Upper lobe of left lung (tissue), 6 donors: ENCODE data around the gene ZNF549. TPM values are rescaled to one million over a fixed set of nuclear protein-coding genes. Genes with fewer than 3 reads are reported as not detected.
"Not testable (repeated sequence)": the region's sequence is repeated elsewhere in the genome, so short reads cannot be mapped to it uniquely, and the experiment has no call there.

ENCODE experiments used
- ATAC-seq, 2 donors: fragments of 200-7000 bp; cut with Tn5 transposase; one replicate each; pipeline ENCODE4 v1.9.1; 2022; ENCODE audit warnings: mild to moderate bottlenecking in 2 of 2, moderate library complexity in 2 of 2; ENCODE audit not compliant: low FRiP score in 2 of 2
- DNase-seq, 2 donors: peaks; one replicate each; pipeline ENCODE4 v3.0.0-alpha.2; 2019 to 2020
- H3K27ac ChIP-seq, 4 donors: fragments of 200-600 bp; sonication (generic); one replicate each; pipeline ENCODE4 v1.5.1; 2016 to 2019
- H3K27me3 ChIP-seq, 4 donors: fragments of 200-600 bp; sonication (generic); one replicate each; pipeline ENCODE4 v1.5.1; 2017 to 2019
- H3K36me3 ChIP-seq, 4 donors: fragments of 200-600 bp; sonication (generic); one replicate each; pipeline ENCODE4 v1.5.1; 2016 to 2019
- H3K4me1 ChIP-seq, 4 donors: fragments of 200-600 bp; sonication (generic); one replicate each; pipeline ENCODE4 v1.5.1; 2018 to 2019
- H3K4me3 ChIP-seq, 4 donors: fragments of 200-600 bp; sonication (generic); one replicate each; pipeline ENCODE4 v1.5.1; 2017 to 2019; ENCODE audit warnings: mild to moderate bottlenecking in 2 of 4, moderate library complexity in 1 of 4
- H3K9me3 ChIP-seq, 4 donors: fragments of 200-600 bp; sonication (generic); one replicate each; pipeline ENCODE4 v1.5.1; 2018 to 2019
- CTCF ChIP-seq, 6 experiments: fragments of 450-650 bp in 4 of 6; fragments of 200-600 bp in 2 of 6; sonication (generic) in 2 of 6; IDR thresholded peaks; one replicate each; pipeline ENCODE4 v1.5.1; 2016 to 2019; ENCODE audit warnings: antibody characterized with exemption in 6 of 6
- EP300 ChIP-seq, 4 donors: sonication (generic); formaldehyde crosslinking; IDR thresholded peaks; one replicate each; pipeline ENCODE4 v1.5.1; 2017; ENCODE audit warnings: antibody characterized with exemption in 4 of 4, control low read depth in 2 of 4
- POLR2A ChIP-seq, 4 donors: fragments of 450-650 bp; IDR thresholded peaks; one replicate each; pipeline ENCODE4 v1.5.1; 2016 to 2017; ENCODE audit warnings: antibody characterized with exemption in 4 of 4, mild to moderate bottlenecking in 2 of 4
- POLR2AphosphoS5 ChIP-seq, 2 donors: sonication (generic); formaldehyde crosslinking; IDR thresholded peaks; one replicate each; pipeline ENCODE4 v1.5.1; 2017; ENCODE audit warnings: antibody characterized with exemption in 2 of 2
- WGBS, 2 donors: methylation state at CpG; one replicate each; pipeline ENCODE4 v1.1.5; 2017 to 2018; 5-methylcytosine and 5-hydroxymethylcytosine counted together
- total RNA-seq, 6 donors: library from RNA; depleted of rRNA in 4 of 6; stranded (reverse); fragments of >200 nt in 4 of 6; gene quantifications; one replicate each; pipeline versions ENCODE4 v1.1.0 to v1.2.1, GENCODE V29; 2016 to 2021
- donor health status: DM: no; HTN: no; CAD: no; lungs with moderate emphysema.
- donor health status: DM: no; HTN: yes; CAD: no; lungs with severe emphysema.

ZNF549 gene
- total RNA-seq, 6 donors from 2014 or later = 1.8 to 8.4 (median 5.4) TPM

- Histone ChIP-seq H3K4me1 (peaks cover 0 to 1% (median under 1%) of the 10 kb centered on the region in 4 donors), H3K9me3 (peaks cover 10 to 67% (median 47%) of the 10 kb centered on the region in 4 donors), H3K36me3 (peaks cover 19 to 50% (median 31%) of the 10 kb centered on the region in 4 donors), H3K27me3 (no peaks in the 10 kb centered on the region), H3K27ac (no peak overlapping the region), H3K4me3 (no peak overlapping the region)
- no peak for TF ChIP-seq POLR2A (IDR thresholded peaks at IDR 0.05)
- TF ChIP-seq CTCF (IDR thresholded peaks at IDR 0.05) = no peak
- TF ChIP-seq EP300 (IDR thresholded peaks at IDR 0.05) = no peak
- TF ChIP-seq POLR2AphosphoS5 (IDR thresholded peaks at IDR 0.05) = no peak
- DNase-seq (no peak), ATAC-seq (no peak)
- 80 to 84% methylated on average over 4 of the region's 4 CpGs for WGBS, 2 donors
These were observed 21.0 kb upstream of the ZNF549 start for GRCh38 chr19:57506163-57506562.

- Histone ChIP-seq H3K27me3 (no peaks in the 10 kb centered on the region), H3K9me3 (peaks cover 13 to 83% (median 58%) of the 10 kb centered on the region in 4 donors), H3K4me3 (no peak overlapping the region), H3K4me1 (no peaks in the 10 kb centered on the region), H3K27ac (no peak overlapping the region), H3K36me3 (peaks cover 11 to 37% (median 21%) of the 10 kb centered on the region in 4 donors)
- TF ChIP-seq CTCF (IDR thresholded peaks at IDR 0.05) = no peak
- no peak for TF ChIP-seq POLR2A (IDR thresholded peaks at IDR 0.05)
- TF ChIP-seq POLR2AphosphoS5 (IDR thresholded peaks at IDR 0.05) = no peak
- no peak for TF ChIP-seq EP300 (IDR thresholded peaks at IDR 0.05)
- no peak for DNase-seq
- no peak for ATAC-seq
These were observed 15.7 kb upstream of the ZNF549 start for GRCh38 chr19:57511484-57511883.

GRCh38 chr19:57512845-57513244, 14.3 kb upstream of the ZNF549 start:
- Histone ChIP-seq H3K4me3 (no peak overlapping the region), H3K9me3 (peaks cover 8 to 81% (median 52%) of the 10 kb centered on the region in 4 donors), H3K27me3 (no peaks in the 10 kb centered on the region), H3K36me3 (peaks cover 0 to 31% (median 15%) of the 10 kb centered on the region in 4 donors), H3K27ac (no peak overlapping the region), H3K4me1 (no peaks in the 10 kb centered on the region)
- no peak for DNase-seq
- WGBS, 2 donors = 94 to 97% methylated on average over 6 of the region's 6 CpGs
- no peak for TF ChIP-seq EP300 (IDR thresholded peaks at IDR 0.05)
- TF ChIP-seq POLR2AphosphoS5 (IDR thresholded peaks at IDR 0.05) = no peak
- TF ChIP-seq CTCF (IDR thresholded peaks at IDR 0.05) = no peak
- no peak for TF ChIP-seq POLR2A (IDR thresholded peaks at IDR 0.05)
- no peak for ATAC-seq

GRCh38 chr19:57515255-57515654, 11.9 kb upstream of the ZNF549 start:
- H3K36me3 ChIP-seq = peaks cover 0 to 31% (median 15%) of the 10 kb centered on the region in 4 donors
- peaks cover 4 to 78% (median 43%) of the 10 kb centered on the region in 4 donors for H3K9me3 ChIP-seq
- no peaks in the 10 kb centered on the region for H3K27me3 ChIP-seq
- H3K27ac ChIP-seq = no peak overlapping the region
- H3K4me3 ChIP-seq = no peak overlapping the region
- TF ChIP-seq POLR2AphosphoS5 (IDR thresholded peaks at IDR 0.05) (no peak), CTCF (IDR thresholded peaks at IDR 0.05) (no peak), POLR2A (IDR thresholded peaks at IDR 0.05) (no peak), EP300 (IDR thresholded peaks at IDR 0.05) (no peak)
- 98 to 99% methylated on average over 5 of the region's 5 CpGs for WGBS, 2 donors
- ATAC-seq (no peak), DNase-seq (no peak)
- H3K4me1 ChIP-seq = no peaks in the 10 kb centered on the region

GRCh38 chr19:57518021-57518420, 9.1 kb upstream of the ZNF549 start:
- WGBS, 2 donors = 71 to 72% methylated on average over 4 of the region's 4 CpGs
- Histone ChIP-seq H3K36me3 (peaks cover 0 to 31% (median 15%) of the 10 kb centered on the region in 4 donors), H3K9me3 (peaks cover 2 to 65% (median 20%) of the 10 kb centered on the region in 4 donors)
- H3K27ac ChIP-seq, H3K4me1 ChIP-seq, H3K4me3 ChIP-seq, H3K27me3 ChIP-seq, DNase-seq, ATAC-seq: not testable (repeated sequence)
